ENCODE measurements around the gene ITGAV.

The ITGAV gene

DNA sequence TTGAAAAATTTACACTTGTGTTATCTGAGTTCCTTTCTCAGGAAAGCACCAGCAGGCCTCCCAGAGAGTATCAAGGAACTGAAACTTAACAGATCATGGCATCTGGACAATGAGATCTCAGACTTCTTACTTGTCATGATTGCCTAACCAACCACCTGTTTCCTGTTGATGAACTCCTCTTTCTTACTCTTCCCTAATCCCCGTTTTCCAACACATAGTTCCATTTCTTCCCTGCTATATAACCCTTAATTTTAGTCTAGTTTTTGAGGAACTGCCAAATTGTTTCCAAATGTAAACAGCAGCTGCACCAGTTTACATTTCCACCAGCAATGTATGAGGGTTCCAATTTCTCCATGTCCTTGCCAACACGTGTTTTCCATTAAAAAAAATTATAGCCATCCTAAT, 98.0 kb downstream of the ITGAV start:
- DNase-seq: no peak

DNA sequence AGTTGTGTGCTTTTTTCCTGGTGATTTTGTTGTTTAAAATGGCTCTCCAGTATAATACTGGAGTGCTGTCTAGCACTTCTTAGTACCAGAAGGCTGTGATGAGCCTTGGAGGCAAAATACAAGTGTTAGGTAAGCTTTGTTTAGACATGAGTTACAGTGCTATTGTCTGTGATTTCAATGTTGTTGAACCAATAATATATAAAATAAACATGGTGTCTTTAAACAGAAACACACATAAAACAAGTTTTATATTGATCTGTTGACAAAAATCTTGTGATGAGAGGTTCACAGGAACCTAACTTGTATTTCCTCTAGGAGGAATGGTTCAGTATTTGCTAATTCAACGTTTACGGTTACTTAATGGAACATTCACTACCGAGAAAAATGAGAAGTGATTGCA, 99.0 kb downstream of the ITGAV start:
- DNase-seq: no peak

DNA sequence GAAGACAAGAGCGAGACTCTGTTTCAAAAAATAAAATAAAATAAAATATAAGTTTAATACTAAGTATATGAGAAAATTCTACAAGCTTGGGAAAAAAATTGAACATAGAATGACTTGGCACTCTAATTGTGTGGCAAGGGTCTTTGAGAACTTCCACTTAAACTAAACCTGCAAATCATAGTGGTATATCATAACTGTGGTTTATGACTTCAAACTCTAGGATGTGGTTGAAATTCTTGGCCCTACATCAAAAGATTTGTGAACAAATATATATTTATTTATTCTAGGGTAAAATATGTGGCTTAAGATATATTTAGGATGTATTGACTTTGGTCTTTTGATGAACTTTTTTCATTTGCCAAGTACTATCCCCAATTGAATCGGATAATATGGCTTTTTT, 100.9 kb downstream of the ITGAV start:
- DNase-seq: no peak

DNA sequence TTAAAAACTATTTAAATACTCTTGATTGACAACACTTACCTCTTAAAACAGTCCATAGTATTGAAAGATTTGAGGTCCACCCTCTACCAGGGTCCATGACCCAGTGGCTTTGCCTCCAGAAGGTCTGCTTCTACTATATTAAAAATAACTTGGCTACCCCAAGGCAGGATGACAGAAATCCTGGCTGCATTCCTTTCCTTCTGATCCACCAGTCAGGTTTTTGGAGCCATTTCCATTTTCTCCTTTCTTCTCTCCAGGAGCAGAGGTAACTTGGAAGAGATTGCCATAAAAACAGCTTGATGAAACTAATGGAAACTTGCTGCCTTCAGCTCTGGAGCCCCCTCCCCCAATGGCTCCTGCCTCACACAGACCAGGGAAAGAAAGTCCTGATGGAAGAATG, 101.4 kb downstream of the ITGAV start:
- DNase-seq: no peak

DNA sequence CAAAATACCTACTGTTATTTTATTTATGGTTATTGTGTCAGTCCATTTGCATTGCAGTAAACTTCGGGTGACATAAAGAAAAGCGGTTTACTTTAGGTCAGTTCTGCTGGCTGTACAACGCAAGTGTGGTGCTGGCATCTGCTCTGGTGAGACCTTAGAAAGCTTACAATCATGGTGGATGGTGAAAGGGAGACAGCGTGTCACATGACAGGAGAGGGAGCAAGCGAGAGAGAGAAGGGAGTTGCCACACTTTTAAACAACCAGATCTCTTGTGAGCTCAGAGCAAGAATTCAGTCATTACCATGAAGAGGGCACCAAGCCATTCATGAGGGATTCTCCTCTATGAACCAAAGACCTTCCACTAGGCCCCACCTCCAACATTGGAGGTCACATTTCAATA, 102.0 kb downstream of the ITGAV start:
- no peak for DNase-seq

DNA sequence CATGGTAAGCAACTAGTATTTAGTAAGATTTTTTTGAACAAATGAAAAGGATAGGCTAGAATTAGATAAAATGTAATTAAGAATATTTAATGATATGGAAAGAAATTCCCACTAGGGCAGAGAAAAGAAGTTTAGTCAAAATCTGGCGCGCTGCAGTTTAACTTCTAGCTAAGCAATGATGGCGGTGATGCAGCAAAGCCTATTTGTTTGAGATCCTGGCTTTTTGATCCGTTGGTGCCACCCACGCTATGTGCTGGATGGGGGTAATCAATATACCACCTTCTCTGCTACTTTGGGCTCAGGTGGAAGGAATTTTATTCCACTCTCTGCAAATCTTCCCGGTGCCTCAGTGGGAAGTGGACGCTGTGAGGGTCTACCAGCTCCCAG, 103.6 kb downstream of the ITGAV start:
- peak; percentile 86 for DNase-seq

DNA sequence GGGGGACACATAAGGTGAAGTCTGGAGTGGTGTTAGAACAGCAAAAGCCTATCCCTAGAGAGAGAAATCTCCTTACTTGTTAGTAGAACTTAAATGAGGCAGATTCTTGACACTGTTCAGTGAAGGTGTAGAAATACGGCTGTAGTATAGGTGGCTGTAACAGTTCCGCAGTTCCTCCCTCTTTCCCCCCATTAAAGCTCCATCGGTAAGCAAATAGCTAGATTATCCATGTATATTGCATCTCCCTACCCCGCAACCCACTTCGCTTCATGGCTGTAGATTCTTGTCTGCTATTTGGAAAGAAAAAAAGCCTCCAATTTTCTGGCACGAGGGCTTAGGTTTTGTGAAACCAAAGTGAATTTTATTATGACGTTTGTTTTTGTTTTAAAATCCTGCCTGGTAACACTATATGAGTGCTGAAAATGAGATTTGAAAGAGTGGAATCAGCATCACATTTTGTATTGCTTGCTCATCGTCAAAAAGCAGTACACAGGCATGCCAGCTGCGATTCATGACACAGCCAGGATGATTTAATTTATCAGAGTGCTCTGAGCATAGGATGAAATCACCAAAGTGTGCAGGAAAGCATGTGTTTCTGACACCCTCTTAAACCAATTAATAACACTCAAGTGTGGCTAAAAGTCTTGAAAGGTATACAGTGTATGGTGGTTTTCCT, 105.4 kb downstream of the ITGAV start:
- DNase-seq: peak; percentile 50

DNA sequence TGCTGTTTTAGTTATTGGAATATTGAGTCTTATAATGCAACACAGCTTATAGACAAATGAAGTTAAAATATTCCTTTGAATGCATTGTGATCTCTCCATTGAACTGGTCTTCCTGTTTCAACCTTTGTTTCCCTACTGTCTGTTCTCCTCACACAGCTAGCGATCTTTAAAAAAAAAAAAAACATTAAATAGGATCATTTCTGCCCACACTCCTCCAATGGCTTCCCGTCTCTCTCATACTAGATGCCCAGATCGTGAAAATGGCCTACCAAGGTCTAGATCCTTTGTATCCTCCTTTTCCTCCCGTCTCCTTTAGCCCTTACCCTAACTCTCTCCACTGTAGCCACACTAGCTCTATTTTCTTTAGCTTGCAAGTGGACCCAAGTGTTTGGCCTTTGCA, 106.4 kb downstream of the ITGAV start:
- DNase-seq: no peak

DNA sequence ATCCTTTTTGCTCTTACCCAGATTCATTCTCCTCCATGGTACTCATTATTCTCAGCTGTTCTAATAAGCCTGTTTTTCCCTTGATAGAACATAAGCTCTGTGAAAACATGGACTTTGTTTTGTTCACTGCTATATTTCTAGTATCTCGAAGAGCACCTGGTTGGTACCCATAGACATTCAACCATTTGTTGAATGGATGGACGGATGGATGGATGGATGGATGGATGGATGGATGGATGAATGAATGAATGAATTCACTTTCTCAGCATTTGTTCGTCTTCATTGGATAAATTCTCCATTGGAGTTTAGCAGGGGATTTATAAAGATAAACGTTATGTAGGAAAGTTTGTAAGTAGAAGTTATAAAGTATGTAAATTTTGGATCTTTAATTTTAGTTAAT, 106.9 kb downstream of the ITGAV start:
- no peak for DNase-seq

DNA sequence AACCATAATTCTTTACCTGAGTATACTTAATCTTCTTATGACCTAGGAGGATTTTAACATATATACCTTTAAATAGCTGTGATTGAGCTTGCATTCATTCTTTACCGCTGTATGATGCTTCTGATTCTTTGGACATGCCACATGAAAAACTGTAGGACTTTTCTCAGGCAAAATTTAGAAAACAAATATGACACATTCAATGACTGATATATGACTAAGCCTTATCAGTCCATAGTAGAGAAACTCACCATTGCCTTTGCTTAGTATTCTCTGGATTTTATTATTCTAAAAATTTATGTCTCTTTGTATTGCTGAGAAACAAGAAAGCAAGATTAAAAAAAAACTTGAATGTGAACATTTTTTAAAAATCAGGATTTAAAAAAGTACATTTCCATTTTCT, 107.7 kb downstream of the ITGAV start:
- DNase-seq: no peak

DNA sequence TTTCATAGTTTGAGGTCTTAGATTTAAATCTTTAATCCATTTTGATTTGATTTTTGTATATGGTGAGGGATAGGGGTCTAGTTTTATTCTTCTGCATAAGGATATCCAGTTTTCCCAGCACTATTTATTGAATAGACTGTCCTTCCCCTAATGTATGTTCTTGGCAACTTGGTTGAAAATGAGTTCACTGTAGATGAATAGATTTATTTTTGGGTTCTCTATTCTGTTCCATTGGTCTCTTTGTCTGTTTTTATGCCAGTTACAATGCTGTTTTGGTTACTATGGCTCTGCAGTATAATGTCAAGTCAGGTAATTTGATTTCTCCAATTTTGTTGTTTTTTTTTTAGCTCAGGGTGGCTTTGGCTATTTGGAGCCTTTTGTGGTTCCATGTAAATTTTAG, 109.9 kb downstream of the ITGAV start:
- DNase-seq: no peak

DNA sequence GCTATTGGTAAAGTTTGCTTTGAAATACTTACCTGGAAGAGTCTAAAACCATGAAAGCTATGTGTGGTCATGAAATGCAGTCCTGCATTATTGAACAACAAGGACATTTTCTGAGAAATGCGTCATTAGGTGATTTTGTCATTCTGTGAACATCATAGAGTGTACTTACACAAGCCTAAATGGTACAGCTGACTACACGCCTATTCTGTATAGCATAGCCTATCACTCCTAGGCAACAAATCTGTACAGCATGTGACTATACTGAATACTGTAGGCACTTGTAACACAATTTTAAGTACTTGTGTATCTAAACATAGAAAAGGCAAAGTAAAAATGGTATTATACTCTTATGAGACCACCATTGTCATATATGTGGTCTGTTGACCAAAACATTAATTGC, 112.2 kb downstream of the ITGAV start:
- DNase-seq: no peak

DNA sequence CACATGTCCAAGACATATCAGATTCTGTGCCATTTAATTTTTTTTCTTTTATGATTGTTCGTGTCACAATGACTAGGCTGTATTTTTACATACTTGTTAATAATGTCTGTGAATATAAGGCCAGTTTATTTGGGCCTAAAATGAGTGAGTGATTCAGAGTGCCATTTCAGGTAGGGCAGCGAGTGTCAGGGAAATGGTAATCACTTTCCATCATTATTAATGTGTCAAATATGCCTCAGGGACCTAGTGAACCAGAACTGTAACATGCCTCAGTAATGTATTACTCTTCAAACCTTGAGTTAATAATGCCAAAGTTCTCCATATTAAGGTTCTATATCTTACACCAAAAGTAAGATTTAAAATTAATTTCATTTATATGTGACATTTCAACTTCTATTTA, 112.6 kb downstream of the ITGAV start:
- DNase-seq: no peak

DNA sequence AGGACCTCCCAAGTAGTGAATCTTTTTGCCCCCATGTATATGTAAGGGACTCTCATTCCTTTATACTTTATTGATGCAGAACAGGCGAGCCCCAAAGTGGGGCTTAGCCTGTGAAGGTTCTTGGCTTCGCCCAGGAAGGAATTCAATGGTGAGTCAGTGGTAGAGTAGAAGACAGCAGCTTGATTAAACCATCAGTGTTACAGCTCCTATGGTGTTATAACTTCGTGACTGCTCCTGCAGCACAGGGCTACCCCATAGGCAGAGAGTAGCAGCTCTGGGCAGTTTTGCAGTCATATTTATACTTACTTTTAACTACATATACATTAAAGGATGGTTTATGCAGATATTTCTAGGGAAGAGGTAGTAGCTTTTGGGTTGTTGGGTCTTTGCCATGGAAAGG, 115.0 kb downstream of the ITGAV start:
- no peak for DNase-seq

DNA sequence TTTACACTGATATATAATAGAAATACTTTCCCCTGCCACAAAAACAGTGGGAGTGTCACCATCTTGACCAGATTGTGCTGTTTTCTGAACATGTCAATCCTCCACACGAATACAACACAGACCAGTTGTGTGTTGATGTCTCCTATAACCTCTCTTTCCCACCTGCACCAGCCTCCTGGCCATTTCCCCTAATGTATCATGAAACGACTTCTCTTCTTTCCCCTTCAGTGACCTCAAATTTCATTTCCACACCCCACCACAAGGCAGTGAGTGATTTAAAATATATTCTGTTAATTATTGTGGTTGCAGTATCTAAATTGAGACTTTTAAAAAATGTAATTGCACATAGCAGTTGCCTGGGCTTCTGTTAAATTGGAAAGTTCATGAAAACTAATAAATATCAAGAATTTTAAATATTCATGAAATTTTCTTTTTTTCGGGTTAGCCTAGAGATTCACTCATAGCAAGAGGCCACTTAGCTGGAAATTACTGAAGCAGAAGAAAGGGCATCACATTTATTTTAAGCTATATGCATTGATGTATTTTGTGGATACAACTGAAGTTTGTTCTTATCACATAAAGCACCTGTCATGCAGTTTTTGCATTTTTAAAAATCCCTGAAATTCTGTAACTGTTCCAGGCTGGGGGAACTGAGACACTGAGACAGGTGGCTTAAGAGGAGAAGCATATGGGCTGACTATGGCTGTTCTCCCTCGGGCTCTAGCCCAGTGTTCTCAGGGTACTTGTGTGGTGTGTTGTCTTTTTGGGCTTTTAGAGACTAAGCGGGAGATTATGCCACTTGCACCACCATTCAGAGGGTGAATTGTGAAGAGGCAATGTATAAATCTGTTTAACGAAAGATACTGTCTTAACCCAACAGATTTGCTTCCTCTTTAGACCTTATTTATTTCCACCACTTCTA, 119.9 kb downstream of the ITGAV start:
- DNase-seq: no peak

DNA sequence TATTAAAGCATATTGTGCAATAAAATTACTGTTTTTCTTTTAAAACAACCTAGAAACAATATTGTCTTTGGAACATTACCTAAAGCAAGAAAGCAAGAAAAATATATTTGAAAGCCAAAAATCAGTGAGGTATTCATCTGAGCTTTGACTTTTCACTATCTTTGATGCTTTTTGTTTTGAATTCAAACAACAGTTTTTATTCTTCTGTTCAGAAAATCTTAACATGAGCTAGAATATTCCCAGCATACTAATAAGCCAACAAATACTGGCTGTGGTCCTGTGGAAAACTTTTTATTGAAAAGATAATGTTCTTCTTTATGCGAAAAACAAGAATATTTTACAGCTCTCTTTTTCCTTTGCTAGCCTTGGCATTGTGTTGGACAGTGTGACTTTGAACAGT, 123.8 kb downstream of the ITGAV start:
- DNase-seq: no peak

DNA sequence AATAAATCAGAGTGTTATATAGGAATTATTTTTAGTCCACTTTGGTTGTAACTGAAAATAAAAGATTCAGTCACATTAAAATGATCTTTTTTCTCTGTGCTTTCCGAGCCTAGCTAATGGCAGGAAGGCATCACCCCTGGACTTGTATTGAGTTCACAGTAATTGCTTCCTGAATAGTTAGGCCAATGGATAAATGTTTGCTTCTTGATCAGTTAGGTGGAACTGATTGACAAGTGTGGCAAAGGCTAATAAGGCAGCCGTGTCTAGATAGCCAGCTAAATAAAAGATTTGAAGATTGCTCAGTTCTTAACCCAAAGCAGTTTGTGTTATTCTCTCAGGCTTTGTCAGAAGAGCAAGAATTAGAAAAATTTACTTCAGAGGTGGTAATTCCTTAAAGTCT, 124.8 kb downstream of the ITGAV start:
- DNase-seq: no peak

DNA sequence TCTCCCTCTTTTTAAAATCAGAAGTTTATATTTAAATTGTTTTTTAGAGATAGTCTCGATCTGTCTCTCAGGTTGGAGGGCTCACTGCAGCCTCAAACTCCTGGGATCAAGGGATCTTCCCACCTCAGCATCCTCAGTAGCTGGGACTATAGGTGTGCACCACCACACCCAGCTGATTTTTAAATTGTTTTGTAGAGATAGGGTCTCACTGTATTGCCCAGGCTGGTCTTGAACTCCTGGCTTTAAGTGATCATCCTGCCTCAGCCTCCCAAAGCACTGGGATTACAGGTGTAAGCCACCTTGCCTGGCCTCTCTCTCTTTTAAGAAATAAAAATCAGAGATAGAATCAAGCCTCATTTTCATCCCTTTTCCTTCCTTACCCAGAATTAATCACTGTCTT, 126.1 kb downstream of the ITGAV start:
- no peak for DNase-seq

DNA sequence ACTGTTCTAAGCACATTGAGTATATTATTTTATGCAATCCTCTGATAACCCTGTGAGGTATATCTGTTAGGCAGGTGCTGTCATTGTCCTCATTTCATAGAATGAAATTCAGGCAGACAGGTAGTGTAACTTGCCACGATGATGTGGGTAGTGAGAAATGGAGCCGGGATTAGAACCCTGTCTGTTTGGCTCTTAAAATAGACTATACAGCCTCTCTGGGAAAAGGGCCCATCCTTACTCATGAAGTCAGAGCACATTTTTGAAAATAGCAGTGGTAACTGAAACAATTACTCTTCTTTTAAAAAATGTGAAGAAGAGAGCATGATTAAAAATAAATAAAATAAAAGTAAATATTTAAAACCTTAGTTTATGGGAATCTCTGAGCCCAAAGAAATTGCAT, 127.0 kb downstream of the ITGAV start:
- DNase-seq: no peak

DNA sequence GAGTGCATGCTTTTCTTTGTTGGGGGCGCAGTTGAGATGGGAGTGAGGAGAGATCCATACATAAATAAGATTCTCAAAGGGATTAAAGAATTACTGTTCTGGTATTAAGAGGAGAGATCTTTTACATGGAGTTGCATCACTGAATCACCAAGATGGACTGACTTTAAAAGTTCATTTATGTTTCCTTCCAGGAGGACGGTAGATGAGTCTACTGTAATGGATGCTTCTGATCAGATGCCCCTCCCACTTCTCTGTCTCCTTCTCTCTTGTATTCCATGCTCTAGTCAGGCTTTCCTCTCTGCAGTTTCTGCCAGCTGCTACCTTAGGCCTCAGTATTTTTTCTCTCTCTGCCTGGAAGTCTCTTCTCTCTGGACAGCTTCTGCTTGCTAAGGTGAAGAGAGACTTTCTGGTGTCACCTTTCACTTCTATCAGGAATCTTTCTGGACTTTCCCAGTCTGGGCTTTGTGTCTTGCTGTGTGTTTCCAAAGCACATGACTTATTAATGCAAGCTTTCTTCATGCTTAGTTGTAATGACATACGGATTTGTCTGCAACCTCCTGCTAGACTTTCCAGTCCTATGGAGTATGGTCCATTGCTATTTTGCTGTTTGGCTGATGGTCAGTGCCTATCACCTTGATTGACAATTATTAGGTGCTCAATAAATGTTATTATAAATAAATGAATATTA, 127.6 kb downstream of the ITGAV start:
- peak; percentile 71 for DNase-seq

DNA sequence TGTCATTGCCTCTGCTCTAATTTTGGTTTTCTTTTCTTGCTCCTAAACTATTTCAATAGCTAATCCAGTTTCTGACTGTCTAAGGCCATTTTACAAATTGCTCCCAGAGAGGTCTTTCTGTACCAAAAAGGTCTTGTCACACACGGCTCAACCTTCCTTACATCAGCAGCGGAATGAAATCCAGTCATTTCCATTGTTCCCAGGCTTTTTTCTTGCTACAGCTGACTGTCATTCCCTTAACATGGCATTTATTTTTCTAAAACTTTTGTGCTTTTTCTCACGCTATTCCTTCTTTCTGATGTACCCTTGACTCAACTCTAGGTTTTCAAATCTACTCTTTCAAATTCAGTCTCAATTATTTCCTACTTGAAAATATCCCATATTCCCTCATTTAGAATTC, 128.3 kb downstream of the ITGAV start:
- no peak for DNase-seq

DNA sequence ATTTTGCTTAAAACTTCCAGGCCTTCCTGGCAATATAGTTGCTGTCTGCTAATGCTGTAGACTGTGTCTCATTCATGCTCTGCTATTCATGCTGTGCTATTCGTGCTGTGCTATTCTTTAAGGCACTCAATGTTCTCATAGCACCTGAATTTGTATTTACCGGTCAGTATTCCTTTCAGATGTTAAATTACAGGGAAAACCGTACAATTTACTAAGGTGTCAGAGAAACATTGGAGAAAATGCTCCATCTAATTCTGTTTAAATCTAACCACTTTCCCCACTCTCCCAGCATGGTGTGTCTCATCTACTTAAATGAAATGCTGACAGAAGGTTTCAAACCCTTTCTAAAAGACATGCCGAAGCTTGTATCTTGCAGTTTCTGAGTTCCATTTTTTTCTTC, 129.0 kb downstream of the ITGAV start:
- peak; percentile 85 for DNase-seq

DNA sequence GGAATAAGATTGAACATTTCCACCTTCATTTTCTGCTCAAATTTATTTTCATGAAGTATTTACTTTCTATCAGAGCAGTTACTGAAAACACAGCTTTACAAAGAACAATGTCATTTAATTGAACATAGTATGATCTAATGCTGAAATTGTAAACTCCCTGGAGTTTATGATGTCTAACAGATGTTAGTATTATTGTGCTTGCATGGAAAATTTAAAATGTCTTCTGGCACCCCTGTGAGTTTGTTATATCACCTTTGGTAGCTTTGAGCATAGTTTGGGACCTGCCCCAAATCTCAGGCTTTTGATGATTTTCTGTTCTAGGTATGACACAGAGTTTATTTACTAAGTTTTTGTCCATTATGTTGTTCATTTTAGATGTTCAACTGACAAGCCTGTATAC, 132.1 kb downstream of the ITGAV start:
- no peak for DNase-seq

DNA sequence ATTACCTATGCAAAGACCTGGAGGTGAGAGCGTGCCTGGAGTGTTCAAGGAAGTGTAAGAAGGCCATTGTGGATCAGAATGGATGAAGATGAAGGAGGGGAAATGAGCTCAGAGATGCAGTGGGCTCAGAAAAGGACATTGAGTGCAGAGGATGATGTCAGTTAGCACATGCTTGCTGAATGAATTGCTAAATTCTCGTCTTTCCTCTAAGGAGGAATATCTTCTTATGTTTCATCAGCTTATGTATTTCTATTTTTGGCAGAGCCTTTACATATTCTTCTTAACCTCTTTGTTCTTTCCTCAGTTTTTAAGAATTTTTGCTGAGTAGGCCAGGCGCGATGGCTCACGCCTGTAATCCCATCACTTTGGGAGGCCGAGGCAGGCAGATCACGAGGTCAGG, 134.9 kb downstream of the ITGAV start:
- DNase-seq: no peak
